ENCODE results near the gene CNTNAP5.

DNA sequence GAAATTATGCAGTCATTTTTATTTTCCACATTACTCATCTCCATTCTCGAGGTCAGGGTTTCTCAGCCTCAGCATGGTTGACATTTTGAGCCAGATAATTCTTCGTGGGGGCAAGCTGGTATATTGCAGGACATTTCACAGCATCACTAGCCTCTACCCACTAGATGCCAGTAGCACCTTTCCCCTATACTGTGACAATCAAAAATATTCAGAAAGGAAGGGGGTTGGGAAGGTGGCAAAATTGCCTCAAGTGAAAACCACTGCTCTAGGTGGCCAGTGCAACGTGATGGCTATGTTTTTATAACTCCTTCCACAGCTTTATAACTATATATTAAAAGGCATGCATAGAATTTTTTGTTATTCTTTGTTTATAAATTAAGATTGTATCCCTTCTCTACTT, 294.5 kb downstream of the CNTNAP5 start:
- TF ChIP-seq CTCF (IDR thresholded peaks at IDR 0.05) (no peak), POLR2A (IDR thresholded peaks at IDR 0.05; ENCODE audit: low read depth) (no peak), EP300 (IDR thresholded peaks at IDR 0.05) (no peak)

Measured in esophagus muscularis mucosa (tissue), 4 donors.